Measurements from ENCODE around the gene RAD1.

- TF ChIP-seq POLR2AphosphoS5 (IDR thresholded peaks at IDR 0.05) (no peak), POLR2A (IDR thresholded peaks at IDR 0.05) (no peak)
Measured at GRCh38 chr5:34913072-34913471, 2.2 kb downstream of the RAD1 start.

Measured in breast epithelium (tissue), 3 donors.